Activated T-cell treated with anti-CD3 and anti-CD28 coated beads for 48 hours (primary cell): ENCODE measurements around the gene PEPD.

Experiments used
- DNase-seq: peaks from one replicate; pipeline ENCODE4 v3.0.0-alpha.2; 2020; ENCODE audit warnings: low read depth

The PEPD gene

DNA sequence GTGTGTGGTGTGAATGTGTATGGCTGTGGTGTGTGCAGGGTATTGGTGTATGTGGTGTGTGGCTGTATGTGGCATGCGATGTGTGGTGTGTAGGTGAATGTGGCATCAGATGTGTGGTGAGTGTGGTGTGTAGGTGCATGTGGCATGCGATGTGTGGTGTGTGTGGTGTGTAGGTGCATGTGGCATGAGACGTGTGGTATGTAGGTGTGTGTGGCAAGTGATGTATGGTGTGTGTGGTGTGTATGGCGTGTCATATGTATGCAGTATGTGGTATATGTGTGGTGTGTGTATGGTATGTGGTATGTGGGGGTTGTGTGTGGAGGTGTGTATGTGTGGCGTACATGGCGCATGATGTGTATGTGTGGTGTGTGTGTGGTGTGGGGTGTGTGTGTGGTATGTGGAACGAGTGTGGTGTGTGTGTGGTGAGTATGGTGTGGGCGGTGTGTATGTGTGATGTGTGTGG lies 63.4 kb downstream of the PEPD start:
- DNase-seq = no peak

DNA sequence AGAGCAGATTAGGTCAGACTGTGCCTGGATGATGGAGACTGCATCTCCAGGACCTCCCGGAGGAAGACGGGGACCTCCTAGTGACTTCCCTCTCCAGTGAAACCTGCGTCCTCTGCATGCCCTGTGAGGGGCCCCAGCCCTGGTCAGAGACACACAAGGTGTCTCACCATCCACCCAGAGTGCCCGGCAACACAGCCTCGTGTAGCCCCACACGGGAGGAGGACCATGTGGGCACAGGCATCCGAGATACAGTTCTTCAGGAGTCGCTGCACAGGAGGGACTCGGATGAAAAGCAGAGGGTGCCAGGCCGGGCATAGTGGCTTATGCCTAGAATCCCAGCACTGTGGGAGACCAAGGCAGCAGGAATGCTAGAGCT lies 64.8 kb downstream of the PEPD start:
- no peak for DNase-seq

DNA sequence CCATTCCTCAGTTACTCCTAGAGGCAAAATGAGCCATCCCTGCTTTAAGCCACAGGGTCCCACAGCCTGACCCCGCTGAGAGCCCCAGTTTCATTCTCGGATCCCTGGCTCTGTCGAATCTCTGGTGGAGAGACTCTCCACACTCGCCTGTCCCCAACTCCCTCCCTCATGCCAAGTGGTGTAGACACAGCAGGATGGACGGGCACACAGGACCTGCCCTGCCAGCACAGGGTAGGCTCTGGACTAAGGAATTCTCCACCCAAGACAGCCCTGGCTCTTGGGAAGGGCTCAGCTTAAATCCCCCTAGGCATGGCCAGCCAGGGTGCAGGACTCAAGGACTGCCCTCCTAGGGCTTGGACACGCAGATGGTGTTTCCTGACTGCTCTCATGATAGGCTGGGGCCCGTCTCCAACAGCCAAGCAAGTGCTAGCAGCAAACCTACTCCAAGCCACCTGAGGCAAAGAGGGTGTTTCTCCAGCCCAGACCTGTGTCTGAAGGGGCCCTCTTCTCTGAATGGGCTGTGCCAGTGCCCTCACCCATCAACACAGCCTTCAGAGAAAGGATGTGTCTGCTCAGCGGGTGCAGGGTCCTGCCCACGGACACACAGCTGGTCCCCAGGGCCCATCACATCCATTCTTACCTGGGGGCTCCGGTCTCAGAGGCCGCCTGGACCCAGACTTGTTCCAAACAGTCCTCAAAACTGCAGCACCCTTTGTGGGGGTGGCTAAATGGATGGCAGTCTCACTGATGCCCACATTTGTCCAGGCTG lies 65.3 kb downstream of the PEPD start:
- no peak for DNase-seq

DNA sequence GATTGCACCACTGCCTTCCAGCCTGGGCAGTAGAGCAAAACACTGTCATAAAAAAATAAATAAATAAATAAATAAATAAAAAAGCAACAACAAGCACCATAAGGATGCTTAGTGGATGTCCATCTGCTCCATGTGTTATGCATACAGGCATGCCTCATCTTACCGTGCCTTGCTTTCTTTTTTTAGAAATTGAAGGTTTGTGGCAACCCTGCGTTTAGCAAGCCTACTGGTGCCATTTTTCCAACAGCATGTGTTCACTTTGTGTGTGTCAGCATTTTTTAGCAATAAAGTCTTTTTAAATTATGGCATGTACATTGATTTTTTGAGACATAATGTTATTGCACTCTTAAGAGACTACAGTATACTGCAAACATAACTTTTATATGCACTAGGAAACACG lies 68.3 kb downstream of the PEPD start:
- DNase-seq = no peak

DNA sequence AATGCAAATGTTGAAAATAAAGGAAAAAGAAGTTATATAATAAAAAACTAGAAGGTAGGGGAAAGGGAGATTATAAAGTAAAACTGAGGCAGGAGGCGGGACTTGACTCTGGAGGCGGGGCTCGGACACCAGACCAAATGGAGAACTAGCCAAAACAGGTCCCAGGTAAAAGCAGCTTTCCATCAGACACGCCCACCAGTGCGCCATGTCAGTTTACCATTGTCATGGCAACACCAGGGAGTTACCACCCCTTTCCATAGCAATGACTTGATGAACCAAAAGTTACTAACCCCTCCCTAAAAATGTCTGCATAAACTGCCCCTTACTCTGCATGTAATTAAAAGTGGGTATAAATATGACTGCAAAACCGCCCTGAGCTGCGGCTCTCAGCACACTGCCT lies 70.9 kb downstream of the PEPD start:
- no peak for DNase-seq

DNA sequence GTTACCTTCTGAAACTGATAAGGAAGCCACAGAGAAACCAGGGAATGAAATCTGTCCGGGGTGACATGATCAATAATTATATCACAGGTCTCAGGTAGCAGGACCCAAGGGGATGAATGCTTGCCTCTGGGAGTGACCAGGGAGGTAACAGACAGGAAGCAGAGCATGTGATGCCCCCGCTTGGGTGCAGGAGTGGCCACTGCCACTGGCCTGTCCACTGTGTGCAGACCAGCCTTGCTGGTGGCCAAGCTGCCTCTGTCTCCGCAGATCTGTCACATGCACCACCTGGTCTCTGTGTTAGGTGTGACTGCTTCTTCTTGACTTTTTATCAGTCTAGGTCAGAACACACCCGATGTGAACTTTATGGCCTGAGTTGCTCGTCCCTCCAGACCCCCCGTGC lies 71.8 kb downstream of the PEPD start:
- no peak for DNase-seq

DNA sequence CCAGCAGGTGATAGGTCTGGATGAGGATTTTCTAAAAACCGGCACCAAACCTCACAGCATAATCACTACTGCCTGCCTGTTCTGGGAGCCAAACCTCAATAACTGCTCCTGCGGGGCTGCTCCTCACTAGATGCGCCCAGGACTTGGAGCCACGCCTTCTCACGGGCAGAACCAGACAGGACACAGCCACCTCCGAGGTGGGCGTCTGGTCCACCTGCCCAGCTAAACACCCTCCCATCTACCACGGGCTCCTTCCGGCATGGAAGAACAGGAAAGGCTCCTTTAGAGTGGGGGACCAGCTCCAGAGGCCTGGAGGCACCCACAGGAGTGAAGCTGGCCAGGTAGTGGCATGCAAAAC lies 73.5 kb downstream of the PEPD start:
- no peak for DNase-seq

DNA sequence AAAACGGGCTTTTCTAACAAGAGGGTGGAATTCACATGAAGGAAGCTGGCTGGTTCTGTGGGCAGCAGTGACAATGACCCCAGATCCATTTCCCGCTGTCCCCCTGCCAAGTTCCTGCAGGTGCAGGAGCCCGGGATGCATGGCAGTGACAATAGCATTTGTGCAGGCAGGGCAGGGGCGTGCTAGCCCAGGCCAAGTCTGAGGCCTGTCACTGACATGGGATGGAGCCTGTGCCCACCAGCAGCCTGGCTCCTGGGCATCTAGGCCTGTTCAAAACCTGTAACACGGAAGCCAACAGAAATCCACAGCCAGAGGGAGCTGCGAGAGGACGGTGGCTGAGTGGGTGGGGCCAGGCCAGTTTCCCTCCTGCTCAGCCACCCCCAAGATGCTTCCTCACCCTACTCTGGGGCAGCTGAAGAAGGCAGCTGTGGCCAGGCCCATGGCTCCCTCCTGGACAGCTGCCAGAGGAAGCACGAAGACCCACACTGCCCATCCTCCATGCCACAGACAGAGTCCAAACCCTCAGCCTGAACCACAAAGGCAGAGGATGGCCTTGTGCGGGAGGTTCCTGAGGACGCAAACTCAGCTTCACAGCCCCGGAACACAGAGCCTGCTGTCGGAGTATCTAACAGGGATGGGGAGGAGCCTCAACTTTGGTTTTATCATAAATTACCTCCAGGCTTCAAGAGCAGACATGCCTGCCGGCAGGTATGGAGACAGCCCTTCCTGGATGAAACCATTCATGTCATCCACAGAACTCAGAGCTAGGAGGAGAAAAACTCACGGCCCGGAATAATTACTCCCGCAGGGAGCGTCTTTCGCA lies 74.0 kb downstream of the PEPD start:
- DNase-seq = no peak

DNA sequence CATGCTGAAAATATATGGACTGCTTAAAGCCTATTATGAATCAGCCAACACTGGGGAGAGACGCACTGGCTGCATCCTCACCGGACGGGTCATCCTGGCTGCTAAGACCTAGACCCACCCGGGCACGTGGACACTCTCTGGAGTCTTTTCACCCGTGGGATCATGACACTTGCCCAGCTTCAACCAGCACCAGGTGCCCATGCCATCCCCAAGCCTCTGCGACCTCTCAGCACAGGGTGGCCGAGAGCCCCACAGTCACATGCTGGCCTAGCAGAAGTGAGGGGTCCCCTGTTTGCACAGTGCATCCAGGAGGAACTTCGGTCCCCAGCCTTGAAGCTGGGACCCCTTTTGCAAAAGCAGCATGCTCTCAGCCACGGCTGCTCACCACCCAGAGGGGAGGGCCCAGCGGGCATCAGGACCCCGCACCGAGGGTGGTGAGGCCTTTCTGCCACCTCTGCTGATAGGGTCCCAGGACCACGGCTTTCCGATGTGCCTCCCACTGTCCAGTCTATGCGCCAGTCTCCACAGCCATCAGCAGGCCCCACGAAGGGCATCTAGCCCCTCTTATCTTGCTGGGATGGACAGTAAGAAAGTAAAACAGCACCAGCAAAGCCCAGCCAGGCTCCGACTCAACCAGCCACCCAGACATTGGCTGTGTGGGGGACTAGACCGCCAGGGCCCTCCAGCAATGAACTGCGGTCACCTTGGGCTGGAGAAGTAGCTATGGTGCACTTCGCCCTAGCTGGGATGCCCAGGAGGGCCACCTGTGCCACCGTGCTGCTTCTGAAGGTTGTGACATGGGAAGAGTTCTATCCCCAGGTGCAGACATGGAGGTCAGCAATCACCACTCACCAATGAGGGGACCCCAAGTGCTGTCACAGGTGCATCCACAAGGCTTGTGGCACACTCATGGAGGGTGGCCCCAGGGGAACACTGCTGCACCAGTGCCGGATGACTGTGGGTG lies 75.0 kb downstream of the PEPD start:
- no peak for DNase-seq

DNA sequence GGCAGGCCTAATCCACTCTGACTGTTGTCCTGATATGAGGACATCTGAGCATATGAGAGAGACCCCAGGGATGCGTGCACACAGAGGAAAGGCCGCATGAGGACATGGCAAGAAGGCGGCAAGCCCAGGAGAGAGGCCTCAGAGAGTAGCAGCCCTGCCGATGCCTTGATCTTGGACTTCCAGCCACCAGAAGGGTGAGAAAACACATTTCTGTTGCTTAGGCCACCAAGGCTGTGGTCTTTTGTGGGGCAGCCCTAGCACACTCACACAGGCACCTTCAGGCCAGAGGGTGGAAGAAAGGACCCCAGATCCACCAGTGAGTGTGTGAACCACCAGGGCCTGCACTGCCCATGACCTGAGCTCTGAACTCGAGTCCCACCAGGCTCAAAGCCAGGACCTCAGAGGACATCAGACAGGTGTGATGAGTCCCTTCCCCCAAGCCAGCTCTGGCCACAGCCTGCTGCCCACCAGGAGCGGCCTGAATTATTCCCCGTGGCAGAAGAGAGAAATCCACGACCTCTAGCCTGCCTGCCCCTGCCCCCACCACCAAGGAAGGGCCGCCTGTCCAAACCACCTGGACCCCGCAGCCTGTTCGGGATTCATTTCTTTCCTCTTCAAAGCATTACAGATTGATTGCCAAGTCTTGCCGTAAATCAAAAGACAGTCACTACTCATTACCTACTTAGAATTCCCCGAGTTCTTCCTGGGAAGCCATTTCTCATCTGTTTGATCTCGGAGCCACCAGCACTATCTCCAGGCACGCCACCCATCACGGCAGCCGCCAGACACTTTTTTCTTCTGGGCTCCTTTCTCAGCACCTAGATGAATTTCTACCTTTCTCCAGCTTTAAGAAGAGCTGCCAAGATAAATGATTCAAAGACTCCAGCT lies 75.9 kb downstream of the PEPD start:
- DNase-seq = no peak

DNA sequence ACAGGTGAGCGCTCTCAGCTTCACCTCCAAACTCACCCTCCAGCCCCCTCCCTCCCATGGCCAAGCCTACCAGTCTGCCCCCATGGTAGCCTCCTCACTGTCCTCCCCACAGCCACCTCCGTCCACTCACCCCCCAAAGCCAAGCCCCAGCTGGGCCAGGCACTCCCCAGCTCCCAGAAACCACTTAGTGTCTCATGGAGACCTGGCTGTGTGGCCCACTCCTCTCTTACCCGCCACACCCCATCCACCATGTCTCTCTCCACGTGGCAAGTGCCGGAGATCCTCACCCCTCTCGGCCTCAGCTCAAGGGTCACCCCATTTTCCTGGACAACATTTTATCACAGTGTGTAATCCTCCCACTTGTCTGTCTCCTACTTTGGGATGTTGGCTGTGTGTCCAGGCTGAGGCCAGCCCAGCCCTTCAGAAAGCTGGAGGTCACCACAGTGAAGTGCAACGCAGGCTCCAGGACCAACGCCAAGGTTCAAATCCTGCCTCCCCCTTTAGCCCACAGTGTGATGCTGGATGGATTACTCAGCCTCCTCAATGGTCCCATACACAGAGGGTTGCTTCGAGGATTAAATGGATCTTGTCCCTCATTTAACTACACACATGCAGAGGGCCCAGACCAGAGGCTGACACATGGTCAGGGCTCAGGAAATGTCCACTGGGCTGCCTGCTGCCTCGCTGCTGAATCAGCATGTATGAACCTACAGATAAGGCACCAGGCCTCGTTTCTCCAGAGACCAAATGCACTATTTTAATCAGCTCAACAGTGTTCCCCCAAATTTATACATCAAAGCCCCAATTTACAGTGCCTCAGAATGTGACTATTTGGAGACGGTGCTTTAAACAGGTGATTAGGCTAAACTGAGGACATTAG lies 76.8 kb downstream of the PEPD start:
- DNase-seq = no peak

DNA sequence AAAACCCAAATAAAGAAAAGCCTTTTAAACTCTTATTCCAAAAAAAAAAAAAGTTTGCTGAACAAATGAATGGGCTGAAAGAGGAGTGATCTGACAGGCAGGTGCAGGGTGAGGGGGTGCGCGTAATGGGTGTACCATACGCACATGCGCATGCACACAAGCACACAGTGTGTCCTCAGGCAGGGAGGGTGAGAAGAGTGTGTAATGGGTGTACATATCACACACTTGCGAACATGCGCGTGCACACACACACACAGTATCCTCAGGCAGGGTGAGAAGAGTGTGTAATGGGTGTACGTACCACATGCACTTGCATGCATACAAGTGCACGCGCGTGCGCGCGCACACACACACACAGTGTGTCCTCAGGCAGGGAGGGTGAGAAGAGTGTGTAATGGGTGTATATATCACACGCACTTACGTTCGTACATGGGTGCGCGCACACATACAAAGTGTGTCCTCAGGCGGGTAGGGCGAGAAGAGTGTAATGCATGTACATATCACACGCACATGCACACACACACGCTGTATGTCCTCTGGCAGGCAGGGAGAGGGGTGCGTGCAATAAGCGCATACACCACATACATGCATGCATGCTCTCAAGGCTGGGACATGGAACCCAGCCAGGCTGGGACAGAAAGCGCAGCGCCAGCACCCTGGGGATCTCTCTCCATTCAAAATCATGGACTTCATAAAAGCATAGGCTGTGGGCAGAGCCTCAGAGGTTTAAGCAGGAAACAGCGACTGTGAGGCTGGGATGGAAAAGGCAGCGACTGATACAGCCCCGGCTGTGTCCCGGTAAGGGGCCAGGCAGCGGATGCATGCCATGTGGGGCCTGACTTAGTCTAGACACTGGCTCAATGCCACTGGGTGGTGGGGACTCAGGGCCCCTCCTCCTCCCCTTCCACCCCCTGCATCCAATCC lies 77.7 kb downstream of the PEPD start:
- DNase-seq = no peak

DNA sequence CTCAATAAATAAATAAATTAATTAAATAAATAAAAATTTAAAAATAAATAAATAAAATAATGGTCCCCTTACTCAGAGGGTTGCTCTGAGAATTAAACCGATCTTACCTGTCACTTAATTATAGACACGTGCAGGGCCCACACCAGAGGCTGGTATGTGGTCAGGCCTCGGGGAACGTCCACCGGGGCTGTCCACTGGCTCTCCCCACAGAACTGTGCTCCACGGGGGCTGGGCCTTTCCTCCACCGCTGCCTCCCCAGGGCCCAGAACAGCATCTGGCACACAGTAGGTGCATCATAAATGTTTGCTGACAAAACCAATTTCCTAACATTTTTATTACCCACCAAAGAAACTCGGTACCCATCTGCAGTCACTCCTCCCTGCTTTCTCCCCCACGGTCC lies 78.9 kb downstream of the PEPD start:
- DNase-seq = no peak

DNA sequence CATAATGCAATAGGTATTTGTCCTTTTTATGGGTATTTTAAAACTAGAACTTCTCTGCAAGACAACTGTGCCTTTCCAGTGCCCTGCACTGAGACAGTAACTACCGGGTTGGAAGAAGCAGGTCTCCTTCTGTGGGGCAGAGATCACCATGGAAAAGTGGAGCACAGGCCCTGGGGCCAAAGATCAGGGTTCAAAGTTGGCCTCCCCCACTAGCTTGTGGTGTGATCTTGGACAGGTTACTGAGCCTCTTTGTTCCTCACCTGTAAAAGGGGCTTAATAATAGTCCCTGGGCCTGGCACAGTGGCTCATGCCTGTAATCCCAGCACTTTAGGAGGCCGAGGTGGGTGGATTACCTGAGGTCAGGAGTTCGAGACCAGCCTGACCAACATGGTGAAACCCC lies 79.8 kb downstream of the PEPD start:
- no peak for DNase-seq

DNA sequence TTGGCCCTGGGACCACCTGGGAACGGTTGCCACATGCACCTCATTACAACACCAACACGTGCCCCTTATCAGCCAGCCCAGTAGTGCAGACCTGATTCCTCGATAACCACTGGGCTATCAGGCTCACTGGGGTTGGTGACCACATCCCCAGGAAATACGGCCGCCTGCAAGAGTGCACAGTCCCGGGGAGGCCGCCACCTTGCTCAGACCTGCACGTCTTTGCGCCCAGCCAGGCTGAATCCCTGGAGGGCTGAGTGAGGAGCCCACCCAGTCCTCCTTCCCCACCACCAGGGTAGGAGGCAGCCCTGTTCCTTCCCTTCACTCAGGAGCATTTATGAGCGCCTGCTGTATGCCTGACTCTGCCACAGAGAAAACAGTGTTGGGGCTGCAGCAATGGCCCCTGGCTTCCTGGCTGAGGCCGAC lies 80.3 kb downstream of the PEPD start:
- no peak for DNase-seq

DNA sequence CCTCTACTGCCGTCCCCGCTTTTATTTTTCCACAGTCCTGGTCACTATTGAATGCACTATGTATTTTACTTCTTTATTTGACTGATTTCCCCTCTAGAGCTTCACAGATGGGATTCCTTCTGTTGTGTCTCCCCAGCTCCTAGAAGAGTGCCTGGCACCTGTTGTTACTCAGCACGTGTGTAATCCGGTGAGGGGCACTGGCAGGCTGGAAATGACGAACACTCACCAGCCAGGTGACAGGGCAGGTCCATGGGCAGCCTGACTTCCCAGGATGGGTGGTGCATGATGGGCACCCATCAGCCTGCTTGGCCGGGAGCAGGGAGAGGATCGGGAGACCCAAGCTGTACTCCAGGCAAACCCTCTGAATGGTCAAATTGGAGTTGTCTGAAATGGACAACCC lies 80.9 kb downstream of the PEPD start:
- DNase-seq = no peak

DNA sequence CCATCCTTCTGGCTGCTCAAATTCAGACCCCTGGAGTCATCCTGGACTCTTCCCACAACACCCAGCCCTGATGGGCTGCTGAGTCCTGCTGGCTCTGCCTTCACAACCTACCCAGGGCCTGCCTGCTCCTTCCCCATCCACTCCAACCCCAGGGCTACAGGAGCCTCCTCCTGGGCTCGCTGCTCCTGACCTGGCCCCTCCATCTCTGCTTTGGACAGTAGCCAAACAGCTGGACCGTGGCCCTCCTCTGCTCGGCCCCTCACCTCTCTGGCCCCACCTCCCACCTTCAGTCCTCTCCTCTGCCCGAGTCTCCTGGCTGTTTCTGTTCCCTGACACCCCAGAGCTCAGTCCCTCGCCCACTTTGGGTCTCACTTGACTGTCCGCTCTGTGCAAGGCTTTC lies 81.3 kb downstream of the PEPD start:
- DNase-seq = no peak

DNA sequence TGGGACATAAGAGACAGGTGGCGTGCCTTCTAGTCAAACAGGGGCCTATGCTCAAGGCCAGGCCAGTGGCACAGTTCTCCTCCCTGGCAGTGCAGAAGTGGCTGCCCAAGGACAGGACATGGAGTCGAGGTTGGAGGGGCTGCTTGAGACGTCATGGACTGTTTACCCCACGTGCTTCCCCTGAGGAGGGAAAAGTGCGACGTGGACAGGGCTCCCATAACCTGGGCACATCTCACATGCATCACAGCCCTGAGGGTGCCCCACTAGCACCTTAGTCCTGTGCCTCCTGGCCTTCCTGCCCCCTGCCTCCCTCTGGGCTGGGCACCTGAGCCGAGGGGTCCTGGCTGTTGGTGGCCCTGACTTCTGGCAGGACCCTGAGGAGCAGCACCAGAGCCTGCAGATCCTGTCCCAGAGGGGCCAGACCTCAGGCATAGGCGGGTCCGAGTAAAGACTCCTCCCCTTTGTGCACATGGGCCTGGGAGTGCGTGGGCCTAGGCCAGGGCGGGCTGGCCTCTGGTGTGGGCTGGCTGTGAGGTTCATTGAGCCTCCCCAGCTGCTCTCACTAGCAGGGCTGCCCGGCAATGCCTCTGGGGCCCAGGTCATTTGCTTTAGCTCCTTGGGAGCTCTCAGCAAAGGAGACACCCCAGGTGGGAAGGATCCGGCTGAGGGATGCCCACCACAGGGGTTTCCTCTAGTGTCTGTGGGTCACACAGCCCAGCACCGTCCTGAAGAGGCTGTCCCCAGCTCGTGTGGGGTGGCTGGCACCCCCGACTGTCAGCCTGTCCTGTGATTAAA lies 82.4 kb downstream of the PEPD start:
- no peak for DNase-seq
